ENCODE data around the gene SATB2.
A peak's percentile ranks its signal among the peaks of the same experiment; 100 is the strongest.

SATB2 gene

GRCh38 chr2:199259671-199260070 is 198.1 kb downstream of the SATB2 start:
- no peak overlapping the region for H3K4me3 ChIP-seq (ENCODE audit: control insufficient read depth, low read depth, low read length)
- TF ChIP-seq CTCF (conservative IDR thresholded peaks at IDR 0.05; ENCODE audit: control insufficient read depth, insufficient read depth, low read depth, low read length), result no peak
- DNase-seq (ENCODE audit: low read depth), result peak; percentile 68

- TF ChIP-seq CTCF (conservative IDR thresholded peaks at IDR 0.05; ENCODE audit: control insufficient read depth, insufficient read depth, low read depth, low read length), result peak; percentile 61
- DNase-seq (ENCODE audit: low read depth), result peak; percentile 24
- H3K4me3 ChIP-seq (ENCODE audit: control insufficient read depth, low read depth, low read length), result no peak overlapping the region
Observed at GRCh38 chr2:199258291-199258690, 199.4 kb downstream of the SATB2 start.

- DNase-seq (ENCODE audit: low read depth), result no peak
- no peak for TF ChIP-seq CTCF (conservative IDR thresholded peaks at IDR 0.05; ENCODE audit: control insufficient read depth, insufficient read depth, low read depth, low read length)
- no peak overlapping the region for H3K4me3 ChIP-seq (ENCODE audit: control insufficient read depth, low read depth, low read length)
Observed at GRCh38 chr2:199257261-199258224, 200.2 kb downstream of the SATB2 start.

GRCh38 chr2:199230091-199230490 is 227.6 kb downstream of the SATB2 start:
- DNase-seq (ENCODE audit: low read depth), result peak; percentile 18
- no peak for TF ChIP-seq CTCF (conservative IDR thresholded peaks at IDR 0.05; ENCODE audit: control insufficient read depth, insufficient read depth, low read depth, low read length)

GRCh38 chr2:199228887-199229819 is 228.6 kb downstream of the SATB2 start:
- no peak for TF ChIP-seq CTCF (conservative IDR thresholded peaks at IDR 0.05; ENCODE audit: control insufficient read depth, insufficient read depth, low read depth, low read length)
- DNase-seq (ENCODE audit: low read depth), result peak; percentile 97
- no peak overlapping the region for H3K4me3 ChIP-seq (ENCODE audit: control insufficient read depth, low read depth, low read length)

More at GRCh38 chr2:199230091-199230490, 227.6 kb downstream of the SATB2 start:
- H3K4me3 ChIP-seq (ENCODE audit: control insufficient read depth, low read depth, low read length), result no peak overlapping the region

- no peak overlapping the region for H3K4me3 ChIP-seq (ENCODE audit: control insufficient read depth, low read depth, low read length)
- no peak for TF ChIP-seq CTCF (conservative IDR thresholded peaks at IDR 0.05; ENCODE audit: control insufficient read depth, insufficient read depth, low read depth, low read length)
- DNase-seq (ENCODE audit: low read depth), result peak; percentile 69
Observed at GRCh38 chr2:199223791-199224190, 233.9 kb downstream of the SATB2 start.
